SU-DHL-6 (cell line): ENCODE results near the gene CFAP70.

Experiments
- H2AFZ ChIP-seq: fragments of 200-600 bp; sonication (generic); 2 replicates; pipeline ENCODE4 v1.6.1; 2014; ENCODE audit warnings: low read depth, mild to moderate bottlenecking, moderate library complexity, mixed read lengths, antibody characterized with exemption, low read length; ENCODE audit not compliant: severe bottlenecking
- H3F3A ChIP-seq: fragments of 200-600 bp; shearing (Covaris generic); 2 replicates; pipeline ENCODE4 v1.6.0; 2016; ENCODE audit warnings: antibody characterized with exemption, mild to moderate bottlenecking; ENCODE audit not compliant: insufficient read depth
- H3K27ac ChIP-seq: fragments of 200-600 bp; sonication (generic); 2 replicates; pipeline ENCODE4 v1.5.1; 2016; ENCODE audit warnings: low read depth, mild to moderate bottlenecking, low read length, moderate library complexity, mixed read lengths
- H3K27me3 ChIP-seq: fragments of 200-600 bp; sonication (generic), shearing (Covaris generic); 2 replicates; pipeline ENCODE4 v1.6.0; 2014; ENCODE audit warnings: mild to moderate bottlenecking, low read length
- H3K36me3 ChIP-seq: fragments of 200-600 bp; sonication (generic); 2 replicates; pipeline ENCODE4 v1.6.1; 2014; ENCODE audit warnings: mild to moderate bottlenecking, low read length, mixed read lengths
- H3K4me2 ChIP-seq: fragments of 300-600, 200-600 bp; shearing (Covaris generic), sonication (generic); 2 replicates; pipeline ENCODE4 v1.6.0; 2014; ENCODE audit warnings: low read length, low read depth, mild to moderate bottlenecking; ENCODE audit not compliant: poor library complexity, severe bottlenecking
- H3K4me3 ChIP-seq: fragments of 200-600 bp; sonication (generic); 2 replicates; pipeline ENCODE4 v1.5.1; 2014; ENCODE audit warnings: antibody characterized with exemption, low read length, mild to moderate bottlenecking, mixed read lengths; ENCODE audit not compliant: insufficient read depth, poor library complexity, severe bottlenecking
- H3K79me2 ChIP-seq: fragments of 200-600 bp; sonication (generic); 2 replicates; pipeline ENCODE4 v1.6.1; 2014; ENCODE audit warnings: mild to moderate bottlenecking, low read length, moderate library complexity; ENCODE audit not compliant: insufficient read depth
- H3K9ac ChIP-seq: fragments of 200-600 bp; sonication (generic); 2 replicates; pipeline ENCODE4 v1.7.0; 2014; ENCODE audit warnings: mild to moderate bottlenecking, low read length
- H3K9me2 ChIP-seq: fragments of 200-600 bp; sonication (generic); replicated peaks from 2 replicates; pipeline ENCODE4 v1.6.1; 2014; ENCODE audit warnings: low read length; ENCODE audit not compliant: insufficient read depth
- H3K9me3 ChIP-seq: fragments of 200-600 bp; sonication (generic); 2 replicates; pipeline ENCODE4 v1.6.1; 2014; ENCODE audit warnings: low read length, mixed read lengths; ENCODE audit not compliant: insufficient read depth
- H4K20me1 ChIP-seq: fragments of 200-600 bp; sonication (generic); 2 replicates; pipeline ENCODE4 v1.6.1; 2014; ENCODE audit warnings: low read depth, mild to moderate bottlenecking, antibody characterized with exemption, low read length, moderate library complexity, mixed read lengths
- EZH2phosphoT487 ChIP-seq: fragments of 200-600 bp; sonication (generic), shearing (Covaris generic); conservative IDR thresholded peaks from 2 replicates; pipeline ENCODE4 v1.6.1; 2018; ENCODE audit warnings: mild to moderate bottlenecking, antibody characterized with exemption, low read length, moderate library complexity, mixed read lengths
- TF ChIP-seq, protein P1 (sequence below): fragments of 200-600 bp; sonication (generic); IDR thresholded peaks from one replicate; pipeline ENCODE4 v1.5.1; 2017; ENCODE audit warnings: antibody characterized with exemption, mild to moderate bottlenecking, low read length, moderate library complexity; ENCODE audit not compliant: insufficient read depth, poor library complexity, severe bottlenecking

The CFAP70 gene

DNA sequence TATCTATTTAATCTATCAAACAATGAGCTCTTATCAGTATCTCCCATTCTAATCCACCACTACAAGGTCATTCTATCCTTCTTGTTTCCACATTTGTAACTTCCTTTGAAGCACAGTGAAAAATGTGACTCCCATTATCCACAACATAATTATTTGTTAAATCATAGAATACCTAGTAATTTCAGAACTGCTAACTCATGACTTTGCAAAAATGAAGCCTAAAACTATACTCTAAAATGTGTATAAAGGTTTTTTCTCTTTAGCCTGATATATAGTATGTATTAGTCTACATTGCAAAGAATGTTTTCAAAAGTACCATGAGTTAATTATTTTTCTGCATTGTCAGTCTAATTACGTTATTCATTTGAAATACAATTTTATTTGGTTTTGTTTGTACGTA, 94.2 kb downstream of the CFAP70 start:
- no peaks in the 10 kb centered on the region for H3F3A ChIP-seq
- H3K9ac ChIP-seq = no peak overlapping the region
- no peaks in the 10 kb centered on the region; the same call in 1 of the 2 replicates for H3K9me3 ChIP-seq
- no peaks in the 10 kb centered on the region for H4K20me1 ChIP-seq
- H3K4me2 ChIP-seq = no peak overlapping the region
- no peak overlapping the region for H2AFZ ChIP-seq
- no peak for TF ChIP-seq EZH2phosphoT487
- TF ChIP-seq, protein P1, sequence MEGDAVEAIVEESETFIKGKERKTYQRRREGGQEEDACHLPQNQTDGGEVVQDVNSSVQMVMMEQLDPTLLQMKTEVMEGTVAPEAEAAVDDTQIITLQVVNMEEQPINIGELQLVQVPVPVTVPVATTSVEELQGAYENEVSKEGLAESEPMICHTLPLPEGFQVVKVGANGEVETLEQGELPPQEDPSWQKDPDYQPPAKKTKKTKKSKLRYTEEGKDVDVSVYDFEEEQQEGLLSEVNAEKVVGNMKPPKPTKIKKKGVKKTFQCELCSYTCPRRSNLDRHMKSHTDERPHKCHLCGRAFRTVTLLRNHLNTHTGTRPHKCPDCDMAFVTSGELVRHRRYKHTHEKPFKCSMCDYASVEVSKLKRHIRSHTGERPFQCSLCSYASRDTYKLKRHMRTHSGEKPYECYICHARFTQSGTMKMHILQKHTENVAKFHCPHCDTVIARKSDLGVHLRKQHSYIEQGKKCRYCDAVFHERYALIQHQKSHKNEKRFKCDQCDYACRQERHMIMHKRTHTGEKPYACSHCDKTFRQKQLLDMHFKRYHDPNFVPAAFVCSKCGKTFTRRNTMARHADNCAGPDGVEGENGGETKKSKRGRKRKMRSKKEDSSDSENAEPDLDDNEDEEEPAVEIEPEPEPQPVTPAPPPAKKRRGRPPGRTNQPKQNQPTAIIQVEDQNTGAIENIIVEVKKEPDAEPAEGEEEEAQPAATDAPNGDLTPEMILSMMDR = no peak
- H3K9me2 ChIP-seq = no peaks in the 10 kb centered on the region
- no peaks in the 10 kb centered on the region for H3K79me2 ChIP-seq
- no peak overlapping the region for H3K27ac ChIP-seq
- H3K36me3 ChIP-seq = no peaks in the 10 kb centered on the region
- no peaks in the 10 kb centered on the region for H3K27me3 ChIP-seq
- H3K4me3 ChIP-seq = no peak overlapping the region

DNA sequence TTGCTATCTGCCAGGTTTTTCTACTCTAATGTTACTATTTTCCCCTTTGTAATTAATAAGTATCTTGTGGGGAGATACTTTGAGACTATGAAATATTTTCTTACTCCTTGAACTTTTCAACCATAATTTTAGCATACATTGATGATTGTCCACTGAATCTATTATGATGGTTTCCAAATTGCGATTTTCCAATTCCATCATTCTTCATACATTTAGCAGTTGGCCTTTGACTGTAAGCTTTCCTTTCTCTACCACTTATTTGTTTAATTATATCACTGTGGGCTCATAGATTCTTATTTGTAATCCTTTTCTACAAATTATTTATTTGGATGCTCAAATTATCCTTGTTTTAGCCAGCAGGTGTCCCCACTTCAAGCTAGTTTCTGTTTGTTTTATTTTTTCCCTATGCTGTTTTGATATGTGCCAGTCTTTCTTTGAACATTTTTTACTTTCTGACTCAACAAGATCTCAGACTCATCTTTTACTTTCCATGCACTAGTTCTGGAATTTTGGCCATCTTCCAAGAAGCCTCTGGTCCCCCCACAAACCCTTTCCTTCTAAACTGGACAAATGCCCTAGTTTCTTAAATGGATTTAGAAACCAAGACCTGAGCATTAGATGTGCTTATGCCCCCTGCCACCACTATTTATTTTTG, 94.8 kb downstream of the CFAP70 start:
- no peaks in the 10 kb centered on the region for H3K27me3 ChIP-seq

DNA sequence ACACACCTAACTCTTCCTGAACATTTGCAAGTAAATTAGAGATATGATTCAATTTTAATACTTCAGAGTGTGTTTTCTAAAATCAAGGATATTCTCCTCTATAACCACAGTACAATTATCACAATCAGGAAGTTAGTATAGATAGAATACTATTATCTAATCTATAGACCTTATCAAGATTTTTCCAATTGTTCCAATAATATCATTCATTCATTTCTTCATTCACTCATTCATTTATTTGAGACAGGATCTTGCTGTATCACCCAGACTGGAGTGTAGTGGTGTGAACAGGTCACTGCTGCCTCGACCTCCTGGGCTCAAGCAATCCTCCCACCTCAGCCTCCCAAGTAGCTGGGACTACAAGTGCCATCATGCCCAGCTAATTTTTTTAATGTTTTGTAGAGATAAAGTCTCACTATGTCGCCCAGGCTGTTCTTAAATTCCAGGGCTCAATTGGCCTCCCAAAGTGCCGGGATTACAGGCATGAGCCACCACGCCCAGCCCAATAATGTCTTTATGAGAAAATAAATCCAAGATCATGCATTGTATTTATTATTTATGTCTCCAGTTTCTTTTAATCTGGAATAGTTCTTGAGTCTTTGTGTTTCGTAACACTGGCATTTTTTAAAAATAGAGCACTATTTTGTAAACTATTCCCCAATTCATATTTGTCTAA, 95.6 kb downstream of the CFAP70 start:
- Histone ChIP-seq H3K27ac (no peak overlapping the region), H3K9me2 (no peaks in the 10 kb centered on the region), H3K9me3 (no peaks in the 10 kb centered on the region; the same call in 1 of the 2 replicates), H3K36me3 (no peaks in the 10 kb centered on the region), H3K79me2 (no peaks in the 10 kb centered on the region), H3F3A (no peaks in the 10 kb centered on the region), H3K27me3 (no peaks in the 10 kb centered on the region), H3K4me2 (no peak overlapping the region), H3K9ac (no peak overlapping the region), H2AFZ (no peak overlapping the region), H4K20me1 (no peaks in the 10 kb centered on the region), H3K4me3 (no peak overlapping the region)
- TF ChIP-seq EZH2phosphoT487 = no peak
- TF ChIP-seq, protein P1 = no peak

More for the DNA sequence above, 94.8 kb downstream of the CFAP70 start:
- Histone ChIP-seq H3K79me2 (no peaks in the 10 kb centered on the region), H4K20me1 (no peaks in the 10 kb centered on the region), H3K9me3 (no peaks in the 10 kb centered on the region; the same call in 1 of the 2 replicates), H3F3A (no peaks in the 10 kb centered on the region), H3K4me3 (no peak overlapping the region), H3K27ac (no peak overlapping the region), H3K4me2 (no peak overlapping the region), H3K9me2 (no peaks in the 10 kb centered on the region), H3K36me3 (no peaks in the 10 kb centered on the region), H2AFZ (no peak overlapping the region), H3K9ac (no peak overlapping the region)
- TF ChIP-seq, protein P1 = peak; percentile 54
- TF ChIP-seq EZH2phosphoT487 = no peak
